MG63 (cell line): ENCODE results near the gene PRR35. TPM values are rescaled to one million over a fixed set of nuclear protein-coding genes. Genes with fewer than 3 reads are reported as not detected.

ENCODE experiments used
- DNase-seq: peaks from one replicate; pipeline ENCODE4 v3.0.0-alpha.2; 2020
- H3K27me3 ChIP-seq: fragments of 250-450 bp; sonication (Bioruptor Pico); 2 replicates; pipeline ENCODE4 v1.5.1; 2020; ENCODE audit warnings: mild to moderate bottlenecking, moderate library complexity
- H3K36me3 ChIP-seq: fragments of 250-450 bp; sonication (Bioruptor Pico); 2 replicates; pipeline ENCODE4 v1.5.1; 2020; ENCODE audit warnings: mild to moderate bottlenecking, moderate library complexity
- H3K4me3 ChIP-seq: fragments of 250-450 bp; sonication (Bioruptor Pico); 2 replicates; pipeline ENCODE4 v1.5.1; 2020; ENCODE audit warnings: mild to moderate bottlenecking, moderate library complexity
- H3K9me3 ChIP-seq: fragments of 250-450 bp; sonication (Bioruptor Pico); 2 replicates; pipeline ENCODE4 v1.5.1; 2020; ENCODE audit warnings: mild to moderate bottlenecking, moderate library complexity
- total RNA-seq: library from RNA; depleted of rRNA; stranded (reverse); fragments of >200 nt; shearing (Covaris generic); gene quantifications from 2 replicates; pipeline ENCODE4 v1.2.3, GENCODE V29; 2014; ENCODE audit warnings: low replicate concordance

PRR35 gene
- total RNA-seq, 1 experiment from 2014 or later: not detected

DNA sequence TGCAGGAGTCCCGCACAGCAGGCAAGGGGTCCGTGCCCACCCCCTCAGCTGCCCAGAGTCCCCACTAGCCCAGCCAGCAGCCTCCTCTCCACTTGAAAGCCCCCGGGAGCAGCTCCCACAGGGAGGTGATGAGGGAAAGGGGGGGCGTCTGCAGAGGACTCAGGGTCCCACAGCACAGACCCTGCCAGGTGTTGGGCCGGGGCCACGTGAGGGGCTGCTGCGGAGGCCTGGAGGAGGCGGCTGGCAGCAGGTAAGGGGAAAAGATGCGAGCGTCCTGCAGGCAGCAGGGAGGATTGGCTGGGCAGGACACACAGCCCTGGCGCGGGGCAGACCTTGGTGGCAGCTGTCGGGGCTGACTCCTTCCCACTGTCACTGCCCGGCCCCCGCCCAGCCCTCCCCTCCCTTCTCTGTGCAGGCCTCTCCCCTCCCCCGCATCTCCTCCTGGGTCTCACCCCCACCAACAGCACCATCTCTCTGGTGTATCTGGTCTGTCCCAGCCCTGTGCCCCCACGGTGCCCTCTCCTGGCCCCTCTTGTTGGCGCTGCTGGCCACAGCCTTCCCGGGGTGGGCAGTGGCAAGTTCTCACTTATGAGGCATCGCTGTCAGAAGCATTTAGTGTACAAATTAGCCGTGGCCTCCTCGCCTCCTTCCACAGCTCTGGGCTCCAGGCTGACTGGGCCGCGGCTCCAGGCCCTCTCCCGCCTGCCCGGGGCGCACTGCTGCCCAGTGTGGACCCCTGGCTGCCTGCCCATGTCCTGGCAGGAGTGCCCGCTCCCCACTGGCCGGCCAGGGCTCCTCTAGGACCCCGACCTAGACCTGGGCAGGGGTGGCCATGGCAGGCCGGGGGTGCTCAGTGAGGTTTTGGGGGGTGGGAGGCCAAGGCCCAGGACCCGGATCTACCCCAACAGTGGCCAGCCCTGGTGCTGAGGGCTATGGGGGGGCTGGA lies 4.4 kb upstream of the PRR35 start:
- Histone ChIP-seq H3K27me3 (peaks cover 7% of the 10 kb centered on the region), H3K4me3 (no peak overlapping the region), H3K36me3 (peaks cover 17% of the 10 kb centered on the region), H3K9me3 (no peaks in the 10 kb centered on the region)
- DNase-seq: no peak

DNA sequence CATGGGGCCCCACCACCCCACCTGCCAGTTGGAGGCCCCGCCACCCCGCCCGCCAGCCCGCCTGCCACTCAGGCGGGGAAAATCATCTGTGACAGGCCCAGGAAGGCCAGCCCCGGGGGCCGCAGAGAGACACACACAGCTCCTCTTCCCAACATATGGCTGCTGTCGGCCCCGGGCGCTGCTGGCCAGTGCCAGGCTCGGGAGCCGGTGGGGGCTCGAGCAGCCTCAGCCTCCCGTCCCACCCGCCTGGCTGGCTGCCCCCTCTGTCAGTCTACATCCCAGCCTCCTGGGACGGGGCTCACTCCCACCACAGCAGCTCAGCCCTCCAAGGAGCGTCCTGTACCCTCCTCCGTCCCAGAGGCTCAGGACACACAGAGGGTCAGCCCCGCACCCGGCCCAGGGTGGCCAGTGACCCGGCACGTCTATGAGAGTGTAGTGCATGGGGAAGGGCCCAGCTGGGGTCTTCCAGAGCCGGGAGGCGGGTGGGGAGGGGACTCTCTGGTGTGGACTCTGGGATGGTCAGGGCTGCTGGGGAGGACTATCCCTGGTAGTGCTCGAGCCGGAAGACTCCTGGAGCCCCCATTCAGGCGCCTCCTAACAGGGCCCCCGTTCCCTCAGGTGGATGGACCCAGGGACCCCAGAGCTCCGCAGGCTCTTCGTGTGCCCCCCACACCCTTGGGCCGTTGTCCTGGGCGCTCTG lies 3.6 kb upstream of the PRR35 start:
- peaks cover 12% of the 10 kb centered on the region for H3K36me3 ChIP-seq
- no peak overlapping the region for H3K4me3 ChIP-seq
- H3K27me3 ChIP-seq: peaks cover 15% of the 10 kb centered on the region
- no peaks in the 10 kb centered on the region for H3K9me3 ChIP-seq
- no peak for DNase-seq

DNA sequence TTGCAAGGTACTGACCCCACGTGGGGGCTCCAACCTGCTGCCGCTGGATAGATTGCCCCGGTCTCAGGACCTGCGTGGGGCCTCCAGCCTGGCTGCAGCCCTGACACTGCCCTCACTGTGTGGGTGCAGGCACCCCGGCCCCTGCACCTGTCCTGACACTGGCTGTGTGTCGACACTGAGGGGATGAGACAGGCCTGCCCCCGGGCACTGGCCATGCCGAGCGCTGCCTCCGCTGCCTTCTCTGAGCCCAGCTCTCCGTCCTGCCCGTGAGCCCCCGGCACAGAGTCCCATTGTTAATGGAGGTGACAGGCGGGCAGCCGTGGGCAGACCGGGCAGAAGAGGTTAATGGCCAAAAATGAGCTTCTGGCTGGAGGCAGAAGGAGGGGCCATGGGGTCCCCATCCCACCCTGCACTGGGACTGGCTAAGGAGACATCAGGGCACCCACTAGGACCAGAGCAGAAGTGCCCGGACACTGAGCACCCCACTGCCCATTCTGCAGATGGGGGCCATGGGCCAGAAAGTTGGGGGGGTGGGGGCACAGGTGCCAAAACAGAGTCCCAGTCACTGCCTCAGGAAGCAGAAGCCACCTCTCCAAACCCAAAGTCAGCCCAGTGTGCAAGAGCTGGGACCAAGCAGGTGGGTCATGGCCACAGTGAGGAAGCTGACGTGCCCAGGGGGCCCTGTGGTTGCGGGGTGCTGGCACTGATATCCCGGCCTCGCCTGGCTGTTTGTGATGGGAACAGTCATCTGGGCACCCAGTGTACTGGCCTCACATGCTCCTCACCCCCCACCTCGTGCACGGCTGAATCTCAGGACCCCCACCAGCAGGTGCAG lies 2.5 kb upstream of the PRR35 start:
- H3K9me3 ChIP-seq: no peaks in the 10 kb centered on the region

DNA sequence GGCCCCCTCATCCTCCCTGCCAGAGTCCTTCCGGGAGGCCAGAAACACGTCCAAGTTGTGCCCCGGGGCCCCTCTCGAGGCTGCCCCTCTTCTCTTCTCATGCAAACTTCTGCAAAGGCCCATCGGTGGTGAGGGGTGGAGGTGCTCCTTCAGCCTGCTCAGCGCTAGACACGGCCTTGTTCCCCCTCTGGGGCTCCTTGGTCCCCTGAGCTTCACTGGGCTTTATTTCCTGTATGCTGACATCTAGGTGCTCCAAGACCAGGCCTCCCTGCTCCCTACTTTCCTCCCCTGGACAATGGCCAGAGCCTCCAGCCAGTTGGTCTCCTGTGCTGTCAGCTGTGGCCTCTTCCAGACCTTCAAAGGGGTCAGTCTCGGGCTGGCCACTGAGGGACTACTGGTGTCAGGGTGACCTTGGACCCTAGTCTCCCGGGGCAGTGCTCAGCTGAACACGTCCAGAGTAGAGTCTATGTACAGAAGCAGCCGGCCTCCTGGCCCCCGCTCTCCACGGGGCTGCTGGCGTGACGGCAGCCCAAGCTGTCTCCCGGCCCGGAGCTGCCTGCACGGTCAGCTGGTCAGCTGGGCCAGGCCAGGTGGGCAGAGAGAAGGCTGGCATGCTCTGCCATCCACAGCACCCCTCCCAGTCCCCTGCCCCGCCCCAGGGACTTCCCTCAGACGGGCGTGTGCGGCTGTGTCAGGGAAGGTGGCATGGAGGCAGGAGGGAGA lies 1.7 kb upstream of the PRR35 start:
- H3K4me3 ChIP-seq: no peak overlapping the region
- no peaks in the 10 kb centered on the region for H3K9me3 ChIP-seq
- DNase-seq: no peak
- peaks cover 21% of the 10 kb centered on the region for H3K27me3 ChIP-seq
- peaks cover 3% of the 10 kb centered on the region; the same call in 1 of the 2 replicates for H3K36me3 ChIP-seq

More for the DNA sequence above, 2.5 kb upstream of the PRR35 start:
- Histone ChIP-seq H3K27me3 (peaks cover 21% of the 10 kb centered on the region), H3K4me3 (no peak overlapping the region), H3K36me3 (peaks cover 6% of the 10 kb centered on the region; the same call in 1 of the 2 replicates)
- no peak for DNase-seq

DNA sequence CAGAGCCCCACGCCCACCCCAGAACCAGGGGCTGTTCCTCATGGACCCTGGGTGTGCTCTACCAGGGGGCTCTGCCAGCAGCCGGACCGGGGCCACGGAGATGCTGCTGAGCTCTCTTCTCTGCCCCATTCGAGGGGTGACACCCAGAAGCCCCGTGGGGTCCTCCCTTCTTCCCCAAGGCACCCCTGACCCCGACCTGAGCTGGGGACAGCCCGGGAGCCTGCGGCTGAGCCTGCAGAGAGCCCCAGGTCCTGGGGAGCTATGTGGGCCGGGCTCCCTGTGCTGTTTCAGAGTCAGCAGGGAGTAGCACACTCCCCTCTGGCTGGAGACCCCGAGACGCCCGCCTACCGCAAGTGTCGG lies 1.2 kb upstream of the PRR35 start:
- H3K9me3 ChIP-seq: no peaks in the 10 kb centered on the region

DNA sequence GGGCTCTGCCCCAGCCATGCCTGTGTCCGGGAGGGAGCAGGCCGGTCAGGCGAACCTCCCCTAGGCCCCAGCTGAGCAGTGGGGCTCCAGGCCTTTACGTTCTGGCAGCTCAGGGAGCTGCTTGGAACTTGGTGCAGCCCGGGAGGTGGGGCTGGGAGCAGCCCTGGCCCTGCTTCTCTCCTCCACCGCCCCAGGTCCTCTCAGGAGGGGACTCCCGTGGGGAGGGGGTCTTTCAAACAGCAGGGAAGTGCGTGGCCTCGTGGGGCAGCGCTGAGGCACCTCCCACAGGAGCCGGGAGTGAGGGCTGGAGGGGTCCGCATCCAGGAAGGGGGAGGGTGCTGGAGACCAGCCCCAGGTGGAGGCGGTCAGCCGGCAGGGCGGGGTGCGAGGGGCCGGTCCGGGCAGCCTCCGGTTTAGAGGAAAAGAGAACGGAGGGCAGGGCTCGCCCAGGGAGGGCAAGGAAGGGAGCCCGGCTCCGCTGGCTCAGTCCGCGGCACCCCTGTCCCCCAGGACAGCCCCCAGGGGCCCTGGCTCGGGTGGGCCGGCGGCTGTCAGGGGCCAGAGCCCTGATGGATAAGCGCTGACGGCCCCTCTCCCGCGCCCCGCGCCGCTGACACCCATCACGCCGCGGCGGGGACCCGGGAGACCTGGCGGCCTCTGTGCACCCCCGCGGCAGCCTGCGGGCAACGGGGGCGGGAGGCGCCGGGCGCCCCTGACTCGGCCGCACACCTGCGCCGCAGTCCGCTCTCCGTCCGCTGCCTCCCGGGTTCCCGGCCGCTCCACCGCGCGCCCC lies 587 bp upstream of the PRR35 start:
- no peak overlapping the region for H3K4me3 ChIP-seq
- DNase-seq: no peak
- H3K9me3 ChIP-seq: no peaks in the 10 kb centered on the region
- peaks cover 21% of the 10 kb centered on the region for H3K27me3 ChIP-seq
- no peaks in the 10 kb centered on the region; the same call in 1 of the 2 replicates for H3K36me3 ChIP-seq

More for the DNA sequence above, 1.2 kb upstream of the PRR35 start:
- Histone ChIP-seq H3K4me3 (no peak overlapping the region), H3K27me3 (peaks cover 21% of the 10 kb centered on the region), H3K36me3 (peaks cover 3% of the 10 kb centered on the region; the same call in 1 of the 2 replicates)
- DNase-seq: no peak

DNA sequence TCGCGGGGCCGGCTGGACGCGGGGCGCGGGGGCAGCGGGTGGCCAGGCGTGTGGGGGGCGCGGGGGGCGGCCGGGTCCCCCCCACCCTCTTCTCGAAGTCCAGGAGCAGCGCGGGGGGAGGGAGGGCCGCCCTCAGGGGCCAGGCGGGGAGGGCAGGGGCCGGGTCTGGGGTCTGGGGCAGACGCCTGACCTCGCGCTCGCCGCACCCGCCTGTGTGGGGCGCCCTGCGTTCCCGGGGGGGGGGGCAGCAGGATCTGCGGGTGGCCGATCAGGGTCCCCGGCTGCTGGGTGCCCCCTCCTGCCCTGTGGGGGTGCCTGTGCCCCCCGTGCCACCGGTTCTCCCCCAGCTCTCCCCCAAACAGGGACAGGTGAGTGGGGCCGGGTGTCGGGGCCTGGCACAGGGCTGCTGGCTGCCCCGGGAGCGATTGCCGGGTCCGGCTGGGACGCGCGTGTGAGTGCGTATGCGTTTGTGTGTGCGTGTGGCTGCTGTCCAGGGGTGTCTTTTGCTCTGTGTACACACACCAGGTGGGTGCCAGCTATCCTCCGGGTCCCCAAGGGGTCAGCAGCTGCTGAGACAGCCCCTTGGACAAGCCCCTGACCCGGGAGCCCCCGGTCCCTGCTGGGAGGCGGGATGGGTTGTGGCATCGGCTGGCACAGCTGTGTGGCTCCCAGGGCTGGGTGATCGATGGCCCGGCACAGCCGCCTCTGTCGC lies 663 bp downstream of the PRR35 start:
- H3K9me3 ChIP-seq: no peaks in the 10 kb centered on the region
- no peak for DNase-seq
- H3K4me3 ChIP-seq: no peak overlapping the region
- H3K27me3 ChIP-seq: peaks cover 21% of the 10 kb centered on the region
- no peaks in the 10 kb centered on the region for H3K36me3 ChIP-seq

DNA sequence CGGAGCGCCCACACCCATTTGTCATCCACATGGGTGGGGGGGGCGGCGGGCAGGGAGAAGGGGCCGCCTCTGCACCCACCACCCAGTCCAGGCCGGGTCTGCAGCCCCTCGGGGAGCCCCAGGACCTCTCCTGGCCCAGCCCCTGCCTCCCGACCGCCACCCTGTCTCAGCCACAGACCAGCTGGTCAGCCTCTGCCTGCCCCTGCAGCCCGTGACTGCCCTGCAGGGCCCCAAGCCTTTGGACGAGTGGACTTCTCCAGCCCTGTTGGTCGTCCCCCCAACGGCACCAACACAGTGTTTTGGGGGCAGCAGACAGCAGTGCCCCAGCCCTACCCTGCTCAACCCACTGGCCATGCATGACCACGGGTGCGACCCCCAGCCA lies 1.2 kb downstream of the PRR35 start:
- peaks cover 21% of the 10 kb centered on the region for H3K27me3 ChIP-seq
- H3K36me3 ChIP-seq: no peaks in the 10 kb centered on the region
- H3K4me3 ChIP-seq: no peak overlapping the region
- DNase-seq: no peak
- no peaks in the 10 kb centered on the region for H3K9me3 ChIP-seq

DNA sequence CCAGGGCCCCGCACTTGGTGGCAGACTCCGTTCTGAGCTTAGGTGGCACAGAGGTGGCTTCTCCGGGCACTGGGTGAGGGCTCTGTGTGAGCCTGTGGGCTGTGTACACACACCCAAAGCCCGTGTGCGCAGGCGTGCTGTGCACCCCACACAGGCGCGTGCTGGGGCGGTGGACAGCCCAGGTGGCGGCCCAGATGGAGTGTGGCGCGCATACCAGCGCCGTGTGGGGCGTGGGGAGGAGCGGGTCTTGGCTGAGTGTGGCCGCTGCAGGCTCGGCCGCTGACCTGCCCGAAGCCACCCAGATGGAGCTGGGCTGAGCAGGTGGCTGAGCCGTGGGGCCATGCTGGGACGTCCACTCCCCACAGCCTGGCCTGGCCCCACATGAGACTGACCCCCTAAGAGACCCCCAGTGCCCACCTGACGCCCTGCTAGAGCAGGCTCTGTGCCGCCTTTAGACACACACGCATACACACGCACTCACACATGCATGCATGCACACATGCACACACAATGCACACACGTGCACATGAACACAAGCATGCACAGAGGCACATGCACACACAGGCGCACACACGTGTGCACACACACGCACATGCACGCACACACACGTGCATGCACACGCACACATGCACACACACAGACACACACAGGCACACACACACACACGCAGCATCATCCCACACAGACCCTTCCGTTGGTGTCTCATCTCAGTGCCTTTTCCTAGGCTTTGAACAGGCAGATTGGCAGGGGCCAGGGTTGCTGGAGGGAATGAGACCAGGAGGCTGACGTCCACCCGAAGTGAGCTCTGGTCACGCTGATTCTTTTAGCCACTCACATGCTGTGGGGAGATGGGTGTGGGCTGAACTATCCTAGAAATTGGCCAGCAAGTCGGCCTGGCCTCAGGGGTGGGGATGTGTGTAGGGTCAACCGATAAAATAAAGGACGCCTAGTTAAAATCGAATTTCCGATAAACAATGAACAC lies 2.1 kb downstream of the PRR35 start:
- Histone ChIP-seq H3K27me3 (peaks cover 21% of the 10 kb centered on the region), H3K4me3 (no peak overlapping the region), H3K36me3 (no peaks in the 10 kb centered on the region), H3K9me3 (no peaks in the 10 kb centered on the region)
- no peak for DNase-seq

DNA sequence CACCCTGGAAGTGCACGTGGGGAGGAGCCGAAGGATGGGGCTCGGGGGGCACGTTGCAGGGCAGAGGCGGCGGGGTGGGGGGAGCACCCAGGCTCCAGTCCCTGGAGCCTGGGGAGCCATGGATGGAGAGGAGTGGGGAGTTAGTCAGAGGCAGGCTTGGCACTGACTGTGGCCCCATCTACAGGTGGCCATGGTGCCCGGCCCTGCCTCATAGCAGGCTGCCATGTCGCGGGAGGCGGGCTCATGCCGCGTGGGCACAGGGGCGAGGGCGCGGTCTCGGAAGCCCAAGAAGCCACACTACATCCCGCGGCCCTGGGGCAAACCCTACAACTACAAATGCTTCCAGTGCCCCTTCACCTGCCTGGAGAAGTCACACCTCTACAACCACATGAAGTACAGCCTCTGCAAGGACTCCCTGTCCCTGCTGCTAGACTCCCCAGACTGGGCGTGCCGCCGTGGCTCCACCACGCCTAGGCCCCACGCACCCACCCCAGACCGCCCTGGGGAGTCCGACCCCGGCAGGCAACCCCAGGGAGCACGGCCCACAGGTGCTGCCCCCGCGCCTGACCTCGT lies 3.0 kb downstream of the PRR35 start:
- H3K27me3 ChIP-seq: peaks cover 21% of the 10 kb centered on the region
- no peak for DNase-seq
- no peaks in the 10 kb centered on the region for H3K36me3 ChIP-seq
- H3K4me3 ChIP-seq: no peak overlapping the region
- no peaks in the 10 kb centered on the region for H3K9me3 ChIP-seq

DNA sequence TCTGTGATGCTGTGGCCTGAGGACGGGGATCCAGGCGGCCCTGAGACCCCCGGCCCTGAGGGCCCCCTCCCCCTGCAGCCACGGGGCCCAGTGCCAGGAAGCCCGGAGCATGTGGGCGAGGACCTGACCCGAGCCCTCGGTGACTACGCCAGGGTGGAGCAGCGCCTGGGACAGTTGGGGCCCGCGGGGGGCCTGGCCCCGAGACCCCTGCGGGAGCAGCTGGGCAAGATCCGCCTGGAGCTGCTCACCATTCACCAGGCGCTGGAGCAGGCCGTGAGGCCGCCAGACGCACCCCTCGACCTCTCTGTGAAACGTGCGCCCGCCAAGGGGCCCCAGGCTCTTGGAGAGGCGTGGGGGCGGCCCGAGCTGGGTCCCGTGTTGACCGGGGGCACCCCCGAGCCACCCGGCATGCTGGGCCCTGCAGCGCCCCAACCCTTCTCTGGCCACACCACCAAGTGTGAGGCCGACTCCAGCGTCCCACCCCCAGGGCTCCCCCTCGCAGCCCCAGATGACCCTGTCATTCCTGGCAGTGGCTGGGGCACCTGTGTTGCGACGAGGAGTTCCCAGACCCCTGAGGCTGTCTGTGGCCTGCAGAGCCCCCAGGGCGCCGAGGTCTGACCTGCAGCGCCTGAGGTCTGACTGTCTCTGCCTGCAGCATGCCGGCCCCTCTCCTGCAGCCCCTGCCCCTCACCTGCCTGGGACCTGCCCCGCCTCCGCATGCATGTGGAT lies 4.7 kb downstream of the PRR35 start:
- Histone ChIP-seq H3K27me3 (peaks cover 15% of the 10 kb centered on the region), H3K36me3 (no peaks in the 10 kb centered on the region), H3K4me3 (no peak overlapping the region), H3K9me3 (no peaks in the 10 kb centered on the region)
- no peak for DNase-seq

DNA sequence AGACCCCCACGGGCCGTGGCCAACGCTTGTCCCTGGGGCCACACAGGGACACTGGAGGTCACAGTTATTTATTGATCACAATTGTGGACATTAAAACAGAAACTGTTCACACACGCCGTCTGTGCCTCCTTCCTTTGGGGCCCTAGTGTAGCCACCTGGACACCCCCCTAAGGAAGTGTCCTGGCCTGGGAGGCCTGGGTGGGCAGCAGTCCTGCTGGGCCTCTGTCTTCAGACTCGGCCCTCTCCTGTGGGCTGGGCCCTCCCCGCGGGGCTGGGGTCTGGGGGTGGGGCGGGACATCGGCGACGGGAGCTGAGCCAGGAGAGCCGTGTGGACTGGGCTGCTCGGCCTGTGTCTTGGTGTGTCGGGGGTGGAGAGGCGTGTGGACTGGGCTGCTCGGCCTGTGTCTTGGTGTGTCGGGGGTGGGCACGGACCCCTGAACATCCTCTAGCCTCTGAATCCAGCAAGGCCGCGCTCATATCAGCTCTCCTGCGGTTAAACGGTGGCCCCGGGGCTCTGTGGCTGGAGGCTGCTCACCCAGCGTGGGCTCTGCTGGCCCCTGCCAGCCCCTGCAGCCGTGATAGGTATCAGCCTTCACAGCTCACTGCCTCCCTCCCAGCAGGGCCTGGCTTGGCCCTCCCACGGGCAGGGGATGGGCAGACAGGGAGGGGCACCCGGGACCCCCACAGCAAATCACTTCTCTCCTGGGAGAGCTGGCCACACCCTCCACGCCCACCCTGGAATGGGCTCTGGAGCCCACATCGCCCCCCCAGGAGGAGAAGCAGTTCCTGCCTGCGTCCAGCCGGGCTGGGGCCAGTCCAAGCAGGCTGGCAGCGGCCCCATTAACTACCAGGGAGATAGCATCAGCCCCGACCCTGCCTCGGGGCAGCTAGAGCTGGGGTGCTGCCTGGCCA lies 5.5 kb downstream of the PRR35 start:
- Histone ChIP-seq H3K27me3 (peaks cover 15% of the 10 kb centered on the region), H3K4me3 (no peak overlapping the region), H3K36me3 (no peaks in the 10 kb centered on the region), H3K9me3 (no peaks in the 10 kb centered on the region)
- no peak for DNase-seq
